HL-60 (cell line): ENCODE data around the gene NAV2.

Experiments used
- CTCF ChIP-seq: IDR thresholded peaks from one replicate; pipeline ENCODE4 v1.5.1; 2011; ENCODE audit warnings: low read length, control low read depth, inconsistent platforms; ENCODE audit not compliant: insufficient read depth
- GABPA ChIP-seq: IDR thresholded peaks from 2 replicates; pipeline ENCODE4 v1.6.1; 2012; ENCODE audit warnings: low read depth
- POLR2AphosphoS5 ChIP-seq: IDR thresholded peaks from 2 replicates; pipeline ENCODE4 v1.6.1; 2012; ENCODE audit warnings: low read depth
- TF ChIP-seq, protein P1 (sequence below): IDR thresholded peaks from 2 replicates; pipeline ENCODE4 v1.6.1; 2012; ENCODE audit warnings: low read depth; ENCODE audit not compliant: insufficient replicate concordance

DNA sequence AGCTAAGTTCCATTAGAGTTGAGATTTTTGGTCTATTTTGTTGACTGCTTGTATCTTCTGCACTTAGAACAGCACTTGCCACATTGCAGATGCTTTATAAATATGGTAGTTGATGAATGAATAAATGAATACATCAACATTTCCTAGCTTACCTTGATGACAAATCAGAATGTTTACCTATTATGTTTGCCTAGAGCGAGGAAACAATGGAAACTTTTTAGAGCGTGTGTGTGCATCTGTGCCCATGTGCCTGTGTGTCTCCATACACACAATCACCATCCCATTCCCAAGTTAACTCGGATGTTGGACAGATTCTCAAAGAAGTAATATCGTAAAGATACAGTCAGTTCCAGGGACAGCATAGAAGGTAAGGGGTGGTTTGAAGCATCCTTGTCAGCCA is 308.6 kb downstream of the NAV2 start:
- TF ChIP-seq CTCF (no peak), GABPA (no peak), POLR2AphosphoS5 (no peak)
- TF ChIP-seq, protein P1, sequence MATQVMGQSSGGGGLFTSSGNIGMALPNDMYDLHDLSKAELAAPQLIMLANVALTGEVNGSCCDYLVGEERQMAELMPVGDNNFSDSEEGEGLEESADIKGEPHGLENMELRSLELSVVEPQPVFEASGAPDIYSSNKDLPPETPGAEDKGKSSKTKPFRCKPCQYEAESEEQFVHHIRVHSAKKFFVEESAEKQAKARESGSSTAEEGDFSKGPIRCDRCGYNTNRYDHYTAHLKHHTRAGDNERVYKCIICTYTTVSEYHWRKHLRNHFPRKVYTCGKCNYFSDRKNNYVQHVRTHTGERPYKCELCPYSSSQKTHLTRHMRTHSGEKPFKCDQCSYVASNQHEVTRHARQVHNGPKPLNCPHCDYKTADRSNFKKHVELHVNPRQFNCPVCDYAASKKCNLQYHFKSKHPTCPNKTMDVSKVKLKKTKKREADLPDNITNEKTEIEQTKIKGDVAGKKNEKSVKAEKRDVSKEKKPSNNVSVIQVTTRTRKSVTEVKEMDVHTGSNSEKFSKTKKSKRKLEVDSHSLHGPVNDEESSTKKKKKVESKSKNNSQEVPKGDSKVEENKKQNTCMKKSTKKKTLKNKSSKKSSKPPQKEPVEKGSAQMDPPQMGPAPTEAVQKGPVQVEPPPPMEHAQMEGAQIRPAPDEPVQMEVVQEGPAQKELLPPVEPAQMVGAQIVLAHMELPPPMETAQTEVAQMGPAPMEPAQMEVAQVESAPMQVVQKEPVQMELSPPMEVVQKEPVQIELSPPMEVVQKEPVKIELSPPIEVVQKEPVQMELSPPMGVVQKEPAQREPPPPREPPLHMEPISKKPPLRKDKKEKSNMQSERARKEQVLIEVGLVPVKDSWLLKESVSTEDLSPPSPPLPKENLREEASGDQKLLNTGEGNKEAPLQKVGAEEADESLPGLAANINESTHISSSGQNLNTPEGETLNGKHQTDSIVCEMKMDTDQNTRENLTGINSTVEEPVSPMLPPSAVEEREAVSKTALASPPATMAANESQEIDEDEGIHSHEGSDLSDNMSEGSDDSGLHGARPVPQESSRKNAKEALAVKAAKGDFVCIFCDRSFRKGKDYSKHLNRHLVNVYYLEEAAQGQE: no peak
